Measurements from ENCODE around the gene TKTL1.

TKTL1 gene

DNA sequence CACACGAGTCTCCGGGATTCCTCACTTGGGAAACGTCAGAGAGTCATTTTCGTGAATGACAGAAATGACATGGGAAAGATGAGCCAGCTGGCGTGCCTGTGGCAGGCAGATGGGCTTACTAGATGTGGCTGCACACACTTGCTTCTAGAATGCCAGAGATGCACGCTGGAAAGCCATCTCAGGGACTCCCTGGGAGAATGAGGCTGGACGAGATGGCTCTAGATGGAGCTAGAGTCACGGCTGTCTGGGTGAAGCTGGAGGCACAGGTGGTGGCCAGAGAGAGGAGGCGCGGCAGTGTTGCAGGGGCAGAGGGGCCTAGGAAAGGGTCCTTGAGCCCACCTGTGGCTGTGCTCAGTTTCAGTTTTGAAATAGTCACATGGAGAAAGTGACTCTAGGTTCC is 26.0 kb downstream of the TKTL1 start:
- Histone ChIP-seq H3K56ac (ENCODE audit: low read length) (no peak overlapping the region), H3K4ac (ENCODE audit: low read depth, low read length) (no peak overlapping the region), H3K23ac (ENCODE audit: low read length) (no peak overlapping the region), H2BK5ac (ENCODE audit: low read length) (no peak overlapping the region), H4K8ac (ENCODE audit: low read depth, low read length) (no peak overlapping the region), H3K79me2 (ENCODE audit: control insufficient read depth, insufficient read depth, low read length) (no peaks in the 10 kb centered on the region), H3K9ac (ENCODE audit: low read length) (no peak overlapping the region), H2BK15ac (replicated peaks; ENCODE audit: low read depth) (no peak overlapping the region), H3K4me3 (ENCODE audit: low read length) (no peak overlapping the region), H3K27ac (ENCODE audit: low read depth, low read length) (no peak overlapping the region), H3K27me3 (ENCODE audit: insufficient read depth, low read length, poor library complexity) (no peaks in the 10 kb centered on the region), H2BK120ac (ENCODE audit: low read depth, low read length) (no peak overlapping the region), H3K18ac (ENCODE audit: low read length) (no peak overlapping the region), H3K4me1 (ENCODE audit: control insufficient read depth, low read depth, low read length) (no peaks in the 10 kb centered on the region), H3K36me3 (ENCODE audit: control insufficient read depth, insufficient read depth, low read length) (no peaks in the 10 kb centered on the region), H4K5ac (ENCODE audit: low read length) (no peak overlapping the region), H3K79me1 (ENCODE audit: low read length) (no peaks in the 10 kb centered on the region), H2AK5ac (ENCODE audit: low read length) (no peak overlapping the region), H3K4me2 (ENCODE audit: low read length) (no peak overlapping the region)
- no CpG with 5 or more reads among the region's 10 CpGs for WGBS (ENCODE audit: extremely low coverage, insufficient coverage, low lambda C conversion rate)
- DNase-seq: no peak

DNA sequence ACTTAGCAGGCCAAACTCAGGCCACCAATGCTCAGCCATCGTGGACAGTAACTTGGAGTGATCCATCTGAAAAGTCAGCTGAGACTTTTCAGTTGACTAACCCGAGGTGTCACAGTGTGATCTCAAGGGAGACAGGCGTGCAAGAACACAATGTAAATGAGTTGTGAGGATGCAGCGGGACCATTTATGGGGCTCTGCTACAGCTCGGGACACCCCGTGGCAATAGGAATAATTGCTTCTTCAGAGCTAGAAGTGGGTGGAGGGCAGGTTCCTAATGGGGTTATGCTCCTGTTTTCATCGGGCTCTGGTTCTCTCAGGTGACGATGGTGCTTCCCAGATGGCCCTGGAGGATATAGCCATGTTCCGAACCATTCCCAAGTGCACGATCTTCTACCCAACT is 27.3 kb downstream of the TKTL1 start:
- Histone ChIP-seq H3K27ac (ENCODE audit: low read depth, low read length) (no peak overlapping the region), H3K56ac (ENCODE audit: low read length) (no peak overlapping the region), H3K4me2 (ENCODE audit: low read length) (no peak overlapping the region), H3K79me2 (ENCODE audit: control insufficient read depth, insufficient read depth, low read length) (no peaks in the 10 kb centered on the region), H2AK5ac (ENCODE audit: low read length) (no peak overlapping the region), H3K23ac (ENCODE audit: low read length) (no peak overlapping the region), H3K4me3 (ENCODE audit: low read length) (no peak overlapping the region), H2BK5ac (ENCODE audit: low read length) (no peak overlapping the region), H3K9ac (ENCODE audit: low read length) (no peak overlapping the region), H3K36me3 (ENCODE audit: control insufficient read depth, insufficient read depth, low read length) (no peaks in the 10 kb centered on the region), H3K18ac (ENCODE audit: low read length) (no peak overlapping the region), H4K8ac (ENCODE audit: low read depth, low read length) (no peak overlapping the region), H4K5ac (ENCODE audit: low read length) (no peak overlapping the region), H2BK120ac (ENCODE audit: low read depth, low read length) (no peak overlapping the region), H3K79me1 (ENCODE audit: low read length) (no peaks in the 10 kb centered on the region), H2BK15ac (replicated peaks; ENCODE audit: low read depth) (no peak overlapping the region), H3K4me1 (ENCODE audit: control insufficient read depth, low read depth, low read length) (no peaks in the 10 kb centered on the region), H3K4ac (ENCODE audit: low read depth, low read length) (no peak overlapping the region), H3K27me3 (ENCODE audit: insufficient read depth, low read length, poor library complexity) (no peaks in the 10 kb centered on the region)
- DNase-seq: no peak
- no CpG with 5 or more reads among the region's 10 CpGs for WGBS (ENCODE audit: extremely low coverage, insufficient coverage, low lambda C conversion rate)

DNA sequence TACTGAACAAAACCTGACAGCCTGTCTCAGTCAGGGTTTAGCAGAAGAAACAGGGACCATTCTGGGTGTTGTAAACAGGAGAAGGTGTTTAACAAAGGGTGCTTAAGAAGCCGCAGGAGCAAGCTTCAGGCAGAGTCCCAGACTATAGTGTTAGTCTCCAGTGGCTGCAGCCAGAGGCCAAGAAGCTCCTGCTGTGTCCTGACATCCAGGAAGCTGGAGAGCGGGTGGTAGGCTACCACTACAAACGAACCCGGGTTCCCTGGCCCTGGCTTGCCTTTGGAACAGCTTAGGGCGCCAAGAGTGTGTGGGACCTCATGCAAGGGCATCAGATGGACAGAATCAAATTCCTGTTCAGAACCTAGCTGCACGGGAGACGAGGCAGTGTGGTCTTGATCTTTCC is 27.9 kb downstream of the TKTL1 start:
- H3K27ac ChIP-seq (ENCODE audit: low read depth, low read length): no peak overlapping the region
- no peak overlapping the region for H4K8ac ChIP-seq (ENCODE audit: low read depth, low read length)
- no peak overlapping the region for H4K5ac ChIP-seq (ENCODE audit: low read length)
- H2BK120ac ChIP-seq (ENCODE audit: low read depth, low read length): no peak overlapping the region
- no peak overlapping the region for H3K23ac ChIP-seq (ENCODE audit: low read length)
- no peak overlapping the region for H3K4ac ChIP-seq (ENCODE audit: low read depth, low read length)
- no peaks in the 10 kb centered on the region for H3K79me2 ChIP-seq (ENCODE audit: control insufficient read depth, insufficient read depth, low read length)
- no peak overlapping the region for H3K56ac ChIP-seq (ENCODE audit: low read length)
- no peak overlapping the region for H2AK5ac ChIP-seq (ENCODE audit: low read length)
- H2BK15ac ChIP-seq (replicated peaks; ENCODE audit: low read depth): no peak overlapping the region
- H3K4me3 ChIP-seq (ENCODE audit: low read length): no peak overlapping the region
- no peaks in the 10 kb centered on the region for H3K79me1 ChIP-seq (ENCODE audit: low read length)
- H3K9ac ChIP-seq (ENCODE audit: low read length): no peak overlapping the region
- H3K18ac ChIP-seq (ENCODE audit: low read length): no peak overlapping the region
- no peak for DNase-seq
- H3K36me3 ChIP-seq (ENCODE audit: control insufficient read depth, insufficient read depth, low read length): no peaks in the 10 kb centered on the region
- no peak overlapping the region for H3K4me2 ChIP-seq (ENCODE audit: low read length)
- no peaks in the 10 kb centered on the region for H3K4me1 ChIP-seq (ENCODE audit: control insufficient read depth, low read depth, low read length)
- WGBS (ENCODE audit: extremely low coverage, insufficient coverage, low lambda C conversion rate): no CpG with 5 or more reads among the region's 7 CpGs
- H2BK5ac ChIP-seq (ENCODE audit: low read length): no peak overlapping the region
- H3K27me3 ChIP-seq (ENCODE audit: insufficient read depth, low read length, poor library complexity): no peaks in the 10 kb centered on the region

DNA sequence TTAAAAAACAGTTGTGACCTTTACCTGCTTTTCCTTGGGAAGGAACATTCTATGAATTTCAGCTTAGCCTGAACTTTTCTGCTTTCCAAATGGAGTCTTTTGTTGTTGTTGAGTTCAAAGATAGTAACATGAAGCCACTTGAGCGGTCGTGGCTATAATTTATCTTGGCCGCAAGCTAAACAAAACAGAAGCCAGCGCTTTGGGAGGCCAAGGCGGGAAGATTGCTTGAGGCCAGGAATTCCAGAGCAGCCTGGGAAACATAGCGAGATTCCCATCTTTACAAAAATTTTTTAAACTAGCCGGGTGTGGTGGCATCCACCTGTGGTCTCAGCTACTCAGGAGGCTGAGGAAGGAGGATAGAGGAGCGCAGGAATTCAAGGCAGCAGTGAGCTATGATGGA is 29.9 kb downstream of the TKTL1 start:
- DNase-seq: no peak

DNA sequence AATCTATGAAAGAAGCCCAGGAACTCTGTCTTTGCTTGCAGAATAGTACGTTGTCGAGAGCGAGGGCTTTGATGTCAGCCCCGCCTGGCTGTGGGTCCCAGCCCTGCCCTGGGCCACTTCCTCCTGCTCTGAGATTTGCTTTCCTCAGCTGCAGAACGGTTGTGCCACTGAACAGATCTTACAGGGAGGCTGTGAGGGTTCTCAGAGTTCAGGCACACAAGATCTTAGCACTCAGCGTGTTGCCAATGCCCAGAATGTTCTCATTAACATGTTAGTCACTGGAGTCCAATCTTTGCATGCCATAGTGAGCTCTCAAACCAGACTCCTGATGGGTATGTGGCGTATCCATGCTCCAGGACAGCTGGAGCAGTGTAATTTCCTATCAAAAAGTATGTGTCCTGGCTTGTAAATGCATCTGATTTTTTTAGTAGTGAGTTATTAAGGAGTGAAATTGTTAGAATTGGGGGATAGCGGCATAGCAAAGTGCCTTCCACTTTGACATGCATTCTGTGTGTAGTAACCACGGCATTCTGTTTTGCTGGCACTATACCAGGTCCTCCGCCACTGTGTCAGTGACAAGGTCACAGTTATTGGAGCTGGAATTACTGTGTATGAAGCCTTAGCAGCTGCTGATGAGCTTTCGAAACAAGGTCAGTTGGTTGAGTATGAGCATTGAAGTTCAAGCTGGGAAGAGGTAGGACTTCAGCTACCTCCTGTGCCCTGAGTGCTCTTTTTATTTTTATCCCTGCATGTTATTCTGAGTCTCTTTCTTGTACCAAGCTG is 31.6 kb downstream of the TKTL1 start:
- H2BK15ac ChIP-seq (replicated peaks; ENCODE audit: low read depth): no peak overlapping the region
- no peak overlapping the region for H4K8ac ChIP-seq (ENCODE audit: low read depth, low read length)
- DNase-seq: no peak
- H3K4me2 ChIP-seq (ENCODE audit: low read length): no peak overlapping the region
- no peak overlapping the region for H3K18ac ChIP-seq (ENCODE audit: low read length)
- H2BK120ac ChIP-seq (ENCODE audit: low read depth, low read length): no peak overlapping the region
- H3K79me2 ChIP-seq (ENCODE audit: control insufficient read depth, insufficient read depth, low read length): no peaks in the 10 kb centered on the region
- H2BK5ac ChIP-seq (ENCODE audit: low read length): no peak overlapping the region
- no peaks in the 10 kb centered on the region for H3K4me1 ChIP-seq (ENCODE audit: control insufficient read depth, low read depth, low read length)
- no peaks in the 10 kb centered on the region for H3K27me3 ChIP-seq (ENCODE audit: insufficient read depth, low read length, poor library complexity)
- no peak overlapping the region for H3K4ac ChIP-seq (ENCODE audit: low read depth, low read length)
- no peak overlapping the region for H3K56ac ChIP-seq (ENCODE audit: low read length)
- no peak overlapping the region for H3K9ac ChIP-seq (ENCODE audit: low read length)
- H3K27ac ChIP-seq (ENCODE audit: low read depth, low read length): no peak overlapping the region
- no peaks in the 10 kb centered on the region for H3K36me3 ChIP-seq (ENCODE audit: control insufficient read depth, insufficient read depth, low read length)
- no peaks in the 10 kb centered on the region for H3K79me1 ChIP-seq (ENCODE audit: low read length)
- H3K23ac ChIP-seq (ENCODE audit: low read length): no peak overlapping the region
- no CpG with 5 or more reads among the region's 11 CpGs for WGBS (ENCODE audit: extremely low coverage, insufficient coverage, low lambda C conversion rate)
- no peak overlapping the region for H2AK5ac ChIP-seq (ENCODE audit: low read length)
- no peak overlapping the region for H3K4me3 ChIP-seq (ENCODE audit: low read length)
- no peak overlapping the region for H4K5ac ChIP-seq (ENCODE audit: low read length)

More for the DNA sequence above, 29.9 kb downstream of the TKTL1 start:
- Histone ChIP-seq H3K9ac (ENCODE audit: low read length) (no peak overlapping the region), H3K4me1 (ENCODE audit: control insufficient read depth, low read depth, low read length) (no peaks in the 10 kb centered on the region), H3K4me2 (ENCODE audit: low read length) (no peak overlapping the region), H2BK15ac (replicated peaks; ENCODE audit: low read depth) (no peak overlapping the region), H3K56ac (ENCODE audit: low read length) (no peak overlapping the region), H2AK5ac (ENCODE audit: low read length) (no peak overlapping the region), H3K36me3 (ENCODE audit: control insufficient read depth, insufficient read depth, low read length) (no peaks in the 10 kb centered on the region), H3K4me3 (ENCODE audit: low read length) (no peak overlapping the region), H3K27me3 (ENCODE audit: insufficient read depth, low read length, poor library complexity) (no peaks in the 10 kb centered on the region), H3K18ac (ENCODE audit: low read length) (no peak overlapping the region), H3K79me2 (ENCODE audit: control insufficient read depth, insufficient read depth, low read length) (no peaks in the 10 kb centered on the region), H3K23ac (ENCODE audit: low read length) (no peak overlapping the region), H3K27ac (ENCODE audit: low read depth, low read length) (no peak overlapping the region), H3K4ac (ENCODE audit: low read depth, low read length) (no peak overlapping the region), H4K5ac (ENCODE audit: low read length) (no peak overlapping the region), H2BK120ac (ENCODE audit: low read depth, low read length) (no peak overlapping the region), H4K8ac (ENCODE audit: low read depth, low read length) (no peak overlapping the region), H2BK5ac (ENCODE audit: low read length) (no peak overlapping the region), H3K79me1 (ENCODE audit: low read length) (no peaks in the 10 kb centered on the region)
- WGBS (ENCODE audit: extremely low coverage, insufficient coverage, low lambda C conversion rate): no CpG with 5 or more reads among the region's 8 CpGs

DNA sequence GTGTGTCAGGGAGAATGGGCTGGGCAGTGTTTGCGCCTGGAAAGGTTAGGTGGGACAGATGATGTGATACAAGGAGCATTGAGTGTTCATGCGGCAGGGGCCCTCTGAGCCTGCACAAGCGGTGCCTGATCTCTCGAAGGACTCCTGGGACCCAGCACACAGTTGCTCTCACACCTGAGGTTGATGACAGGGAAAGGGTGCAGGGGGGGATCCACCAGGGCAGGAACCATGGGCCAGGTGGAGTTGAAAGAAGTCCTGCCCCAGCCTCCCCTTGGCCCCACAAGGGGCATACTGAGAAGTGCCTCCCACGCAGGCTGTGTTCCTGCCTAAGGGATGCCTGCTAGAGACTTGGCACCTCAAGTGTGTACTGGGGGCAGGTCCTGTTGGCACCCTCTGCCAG is 33.1 kb downstream of the TKTL1 start:
- H4K5ac ChIP-seq (ENCODE audit: low read length): no peak overlapping the region
- no peaks in the 10 kb centered on the region for H3K36me3 ChIP-seq (ENCODE audit: control insufficient read depth, insufficient read depth, low read length)
- H3K4me2 ChIP-seq (ENCODE audit: low read length): no peak overlapping the region
- no peak overlapping the region for H3K23ac ChIP-seq (ENCODE audit: low read length)
- H2AK5ac ChIP-seq (ENCODE audit: low read length): no peak overlapping the region
- no peak overlapping the region for H2BK120ac ChIP-seq (ENCODE audit: low read depth, low read length)
- no peaks in the 10 kb centered on the region for H3K27me3 ChIP-seq (ENCODE audit: insufficient read depth, low read length, poor library complexity)
- no CpG with 5 or more reads among the region's 5 CpGs for WGBS (ENCODE audit: extremely low coverage, insufficient coverage, low lambda C conversion rate)
- no peak for DNase-seq
- no peak overlapping the region for H2BK5ac ChIP-seq (ENCODE audit: low read length)
- no peak overlapping the region for H3K4me3 ChIP-seq (ENCODE audit: low read length)
- H3K27ac ChIP-seq (ENCODE audit: low read depth, low read length): no peak overlapping the region
- H3K56ac ChIP-seq (ENCODE audit: low read length): no peak overlapping the region
- no peak overlapping the region for H4K8ac ChIP-seq (ENCODE audit: low read depth, low read length)
- no peaks in the 10 kb centered on the region for H3K79me2 ChIP-seq (ENCODE audit: control insufficient read depth, insufficient read depth, low read length)
- H3K18ac ChIP-seq (ENCODE audit: low read length): no peak overlapping the region
- H3K4ac ChIP-seq (ENCODE audit: low read depth, low read length): no peak overlapping the region
- H3K9ac ChIP-seq (ENCODE audit: low read length): no peak overlapping the region
- H3K4me1 ChIP-seq (ENCODE audit: control insufficient read depth, low read depth, low read length): no peaks in the 10 kb centered on the region
- no peak overlapping the region for H2BK15ac ChIP-seq (replicated peaks; ENCODE audit: low read depth)
- H3K79me1 ChIP-seq (ENCODE audit: low read length): no peaks in the 10 kb centered on the region
